ENCODE data around the gene ARID1B.

ARID1B gene

GRCh38 chr6:156950084-156950483 lies 172.9 kb downstream of the ARID1B start:
- H3K36me3 ChIP-seq (ENCODE audit: control insufficient read depth in 2 of 2, insufficient read depth in 1 of 2, low read length in 2 of 2), result no peaks in the 10 kb centered on the region
- peaks cover 20% of the 10 kb centered on the region for H3K4me1 ChIP-seq (ENCODE audit: control insufficient read depth, insufficient read depth, low read length)
- H3K27ac ChIP-seq (ENCODE audit: extremely low read depth, low read depth, low read length), result no peak overlapping the region
- H3K4me3 ChIP-seq (ENCODE audit: low read depth, low read length), result no peak overlapping the region
- CTCF ChIA-PET, result interaction anchor here (0.9 to 1.4 kb wide), 2 partner anchors 15 to 96 kb away, joined by 3 to 5 read pairs; no protein-coding TSS in a partner anchor
- no peaks in the 10 kb centered on the region for H3K9me3 ChIP-seq (ENCODE audit: control insufficient read depth, insufficient read depth, low read depth, low read length)
- POLR2A ChIA-PET, result no interaction called here
- TF ChIP-seq PRDM6 (tag by site-specific recombination; IDR thresholded peaks at IDR 0.05) (no peak), ZNF777 (tag by site-specific recombination; IDR thresholded peaks at IDR 0.05; ENCODE audit: borderline replicate concordance) (no peak), ZNF514 (tag by site-specific recombination; IDR thresholded peaks at IDR 0.05) (no peak), ZNF133 (tag by site-specific recombination; IDR thresholded peaks at IDR 0.05) (peak; percentile 93)

GRCh38 chr6:156950531-156950930 lies 173.4 kb downstream of the ARID1B start:
- H3K4me3 ChIP-seq (ENCODE audit: low read depth, low read length), result no peak overlapping the region
- no peak overlapping the region for H3K27ac ChIP-seq (ENCODE audit: extremely low read depth, low read depth, low read length)
- no peak for TF ChIP-seq ZNF561 (tag by site-specific recombination; IDR thresholded peaks at IDR 0.05; ENCODE audit: borderline replicate concordance)
- CTCF ChIA-PET, result interaction anchor here (0.6 kb wide), 1 partner anchor 172 kb away, joined by 4 read pairs; no protein-coding TSS in a partner anchor
- H3K4me1 ChIP-seq (ENCODE audit: control insufficient read depth, insufficient read depth, low read length), result peaks cover 20% of the 10 kb centered on the region
- POLR2A ChIA-PET, result no interaction called here
- no peaks in the 10 kb centered on the region for H3K9me3 ChIP-seq (ENCODE audit: control insufficient read depth, insufficient read depth, low read depth, low read length)
- no peaks in the 10 kb centered on the region for H3K36me3 ChIP-seq (ENCODE audit: control insufficient read depth in 2 of 2, insufficient read depth in 1 of 2, low read length in 2 of 2)

- no peak for TF ChIP-seq ZNF518A (tag by site-specific recombination; conservative IDR thresholded peaks at IDR 0.05; ENCODE audit: low read depth)
- no peak for TF ChIP-seq ZNF366 (tag by site-specific recombination; conservative IDR thresholded peaks at IDR 0.05)
- TF ChIP-seq ZNF280D (tag by site-specific recombination; IDR thresholded peaks at IDR 0.05), result no peak
- no peak for TF ChIP-seq ZNF223 (tag by site-specific recombination; IDR thresholded peaks at IDR 0.05)
- TF ChIP-seq ZNF544 (tag by site-specific recombination; IDR thresholded peaks at IDR 0.05), result no peak
- TF ChIP-seq ZNF658 (tag by site-specific recombination; IDR thresholded peaks at IDR 0.05), result no peak
- TF ChIP-seq ZFP3 (tag by site-specific recombination; IDR thresholded peaks at IDR 0.05; ENCODE audit: low read depth), result no peak
- no peak for TF ChIP-seq ZNF623 (tag by site-specific recombination; IDR thresholded peaks at IDR 0.05)
- TF ChIP-seq ZNF670 (tag by site-specific recombination; IDR thresholded peaks at IDR 0.05; ENCODE audit: low read depth), result no peak
- TF ChIP-seq ZNF140 (tag by site-specific recombination; IDR thresholded peaks at IDR 0.05), result no peak
- TF ChIP-seq OVOL3 (tag by site-specific recombination; IDR thresholded peaks at IDR 0.05), result no peak
- TF ChIP-seq ZNF654 (tag by site-specific recombination; IDR thresholded peaks at IDR 0.05; ENCODE audit: low read depth), result no peak
- no peak for TF ChIP-seq ZNF514 (tag by site-specific recombination; IDR thresholded peaks at IDR 0.05)
- TF ChIP-seq ATF2 (tag by site-specific recombination; IDR thresholded peaks at IDR 0.05; ENCODE audit: low read depth), result no peak
- ChIA-PET POLR2A (interaction anchor here (0.5 to 1.0 kb wide), 2 partner anchors 19 to 1867 kb away, joined by 3 read pairs; partner anchors contain the start of gene EZR), CTCF (interaction anchor here (0.5 to 3.7 kb wide), 6 partner anchors 10 to 123 kb away, joined by 3 to 21 read pairs (median 4); no protein-coding TSS in a partner anchor)
- Histone ChIP-seq H3K4me3 (ENCODE audit: low read depth, low read length) (no peak overlapping the region), H3K27ac (ENCODE audit: extremely low read depth, low read depth, low read length) (no peak overlapping the region), H3K36me3 (ENCODE audit: control insufficient read depth in 2 of 2, insufficient read depth in 1 of 2, low read length in 2 of 2) (no peaks in the 10 kb centered on the region), H3K4me1 (ENCODE audit: control insufficient read depth, insufficient read depth, low read length) (peaks cover 20% of the 10 kb centered on the region), H3K9me3 (ENCODE audit: control insufficient read depth, insufficient read depth, low read depth, low read length) (no peaks in the 10 kb centered on the region)
Measured at GRCh38 chr6:156952401-156952800, 175.2 kb downstream of the ARID1B start.

Measured in HEK293 (cell line).